ENCODE measurements around the gene ZNF438. TPM values are rescaled to one million over a fixed set of nuclear protein-coding genes. Genes with fewer than 3 reads are reported as not detected.

The ZNF438 gene
- total RNA-seq, 2 donors from 2014 or later: 2.6 to 3.0 TPM

DNA sequence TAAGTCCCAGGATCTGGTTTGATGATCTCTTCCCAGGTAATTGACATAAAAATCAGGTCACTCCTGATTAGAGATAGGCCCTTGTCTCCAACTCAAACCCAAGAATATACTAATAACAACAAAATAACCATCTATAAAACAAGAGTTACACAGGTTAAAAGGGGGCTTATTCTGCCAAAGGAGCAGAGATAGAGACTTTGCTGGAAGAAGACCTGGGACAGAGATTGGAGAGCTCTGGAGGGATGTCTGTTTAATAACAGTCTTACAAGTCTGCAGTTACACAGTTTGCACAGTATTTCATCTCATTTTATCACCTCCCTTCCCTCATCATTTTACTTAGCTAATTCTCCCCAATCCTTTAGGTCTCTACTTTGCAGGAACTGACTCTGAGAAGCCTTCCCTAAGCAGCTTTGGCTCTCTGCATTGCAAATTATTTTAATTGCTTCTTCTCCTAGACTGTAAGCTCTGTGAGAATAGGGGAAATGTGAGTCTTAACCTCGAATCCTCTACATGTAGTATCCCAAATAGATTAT, 3.7 kb upstream of the ZNF438 start:
- no peaks in the 10 kb centered on the region for H3K9me3 Mint-ChIP-seq
- Histone ChIP-seq H3K4me1 (ENCODE audit: control insufficient read depth, insufficient read depth, low read length) (peaks cover 7% of the 10 kb centered on the region), H3K4me3 (ENCODE audit: low read length) (no peak overlapping the region), H3K27ac (ENCODE audit: low read depth, low read length) (no peak overlapping the region), H3K9me3 (ENCODE audit: control insufficient read depth, low read length) (no peaks in the 10 kb centered on the region), H3K36me3 (ENCODE audit: control insufficient read depth, insufficient read depth, low read length) (no peaks in the 10 kb centered on the region), H3K27me3 (ENCODE audit: control insufficient read depth, insufficient read depth, low read length, poor library complexity, severe bottlenecking) (no peaks in the 10 kb centered on the region), H3K9ac (ENCODE audit: extremely low read depth, low read length, poor library complexity, severe bottlenecking) (no peak overlapping the region)
- TF ChIP-seq, protein P1, sequence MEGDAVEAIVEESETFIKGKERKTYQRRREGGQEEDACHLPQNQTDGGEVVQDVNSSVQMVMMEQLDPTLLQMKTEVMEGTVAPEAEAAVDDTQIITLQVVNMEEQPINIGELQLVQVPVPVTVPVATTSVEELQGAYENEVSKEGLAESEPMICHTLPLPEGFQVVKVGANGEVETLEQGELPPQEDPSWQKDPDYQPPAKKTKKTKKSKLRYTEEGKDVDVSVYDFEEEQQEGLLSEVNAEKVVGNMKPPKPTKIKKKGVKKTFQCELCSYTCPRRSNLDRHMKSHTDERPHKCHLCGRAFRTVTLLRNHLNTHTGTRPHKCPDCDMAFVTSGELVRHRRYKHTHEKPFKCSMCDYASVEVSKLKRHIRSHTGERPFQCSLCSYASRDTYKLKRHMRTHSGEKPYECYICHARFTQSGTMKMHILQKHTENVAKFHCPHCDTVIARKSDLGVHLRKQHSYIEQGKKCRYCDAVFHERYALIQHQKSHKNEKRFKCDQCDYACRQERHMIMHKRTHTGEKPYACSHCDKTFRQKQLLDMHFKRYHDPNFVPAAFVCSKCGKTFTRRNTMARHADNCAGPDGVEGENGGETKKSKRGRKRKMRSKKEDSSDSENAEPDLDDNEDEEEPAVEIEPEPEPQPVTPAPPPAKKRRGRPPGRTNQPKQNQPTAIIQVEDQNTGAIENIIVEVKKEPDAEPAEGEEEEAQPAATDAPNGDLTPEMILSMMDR (conservative IDR thresholded peaks at IDR 0.05): no peak
- H3K36me3 Mint-ChIP-seq (ENCODE audit: low read depth): no peaks in the 10 kb centered on the region
- H3K27me3 Mint-ChIP-seq (ENCODE audit: insufficient read depth): peaks cover 5% of the 10 kb centered on the region
- peaks cover 29% of the 10 kb centered on the region for H3K4me1 Mint-ChIP-seq
- no peak for DNase-seq
- no peak overlapping the region for H3K27ac Mint-ChIP-seq
- 43% methylated on average over 1 of the region's 1 CpG; no CpG with 5 or more reads in 1 of the 2 experiments for WGBS, 2 experiments (ENCODE audit: insufficient coverage in 1 of 2, insufficient read length in 1 of 2)
- no peak overlapping the region for H3K4me3 Mint-ChIP-seq

DNA sequence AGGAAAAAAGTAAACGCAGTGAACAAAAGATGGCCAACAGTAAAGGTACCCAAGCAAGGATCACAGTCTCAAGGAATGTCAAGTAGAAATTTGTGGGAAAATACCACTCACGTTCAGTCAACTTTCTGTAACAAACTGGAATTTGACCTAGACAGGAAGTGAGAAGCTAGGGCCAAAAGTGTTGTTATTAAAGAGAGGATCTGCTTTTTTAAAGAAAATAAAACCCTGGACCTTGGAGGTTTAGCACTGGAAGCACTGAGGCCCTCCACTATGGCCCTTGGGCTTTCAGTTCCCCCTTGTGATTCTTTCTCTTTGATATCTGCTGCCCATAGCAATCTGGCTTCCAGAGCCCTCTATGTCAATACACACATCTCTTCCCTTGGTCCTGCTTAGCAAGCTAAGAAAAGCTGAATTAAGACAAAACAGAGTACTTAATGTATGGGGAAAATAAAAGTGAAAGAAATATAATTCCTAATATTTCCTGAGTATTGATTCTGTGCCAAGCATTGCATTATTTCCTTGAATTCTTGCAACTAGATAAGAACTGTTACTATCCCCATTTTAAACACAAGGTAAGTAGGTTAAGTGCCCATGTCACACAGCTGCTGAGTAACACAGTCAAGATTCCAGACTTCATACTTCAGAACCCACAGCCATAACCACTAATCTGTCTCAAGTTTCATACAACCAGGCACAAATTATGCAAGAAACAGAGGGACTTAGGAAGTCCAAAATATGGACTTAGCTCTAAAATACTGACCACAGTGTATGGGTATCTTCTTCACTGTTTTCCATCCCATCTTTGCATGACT, 2.6 kb upstream of the ZNF438 start:
- TF ChIP-seq, protein P1 (conservative IDR thresholded peaks at IDR 0.05): no peak
- H3K4me1 Mint-ChIP-seq: peaks cover 38% of the 10 kb centered on the region
- H3K27ac Mint-ChIP-seq: no peak overlapping the region
- DNase-seq: no peak
- Histone ChIP-seq H3K9me3 (ENCODE audit: control insufficient read depth, low read length) (no peaks in the 10 kb centered on the region), H3K27me3 (ENCODE audit: control insufficient read depth, insufficient read depth, low read length, poor library complexity, severe bottlenecking) (no peaks in the 10 kb centered on the region), H3K9ac (ENCODE audit: extremely low read depth, low read length, poor library complexity, severe bottlenecking) (no peak overlapping the region), H3K4me1 (ENCODE audit: control insufficient read depth, insufficient read depth, low read length) (peaks cover 7% of the 10 kb centered on the region), H3K27ac (ENCODE audit: low read depth, low read length) (no peak overlapping the region), H3K36me3 (ENCODE audit: control insufficient read depth, insufficient read depth, low read length) (no peaks in the 10 kb centered on the region), H3K4me3 (ENCODE audit: low read length) (no peak overlapping the region)
- no peaks in the 10 kb centered on the region for H3K36me3 Mint-ChIP-seq (ENCODE audit: low read depth)
- H3K27me3 Mint-ChIP-seq (ENCODE audit: insufficient read depth): peaks cover 5% of the 10 kb centered on the region
- no peaks in the 10 kb centered on the region for H3K9me3 Mint-ChIP-seq
- 87 to 89% methylated on average over 2 of the region's 2 CpGs for WGBS, 2 experiments (ENCODE audit: insufficient coverage in 1 of 2, insufficient read length in 1 of 2)
- H3K4me3 Mint-ChIP-seq: no peak overlapping the region

DNA sequence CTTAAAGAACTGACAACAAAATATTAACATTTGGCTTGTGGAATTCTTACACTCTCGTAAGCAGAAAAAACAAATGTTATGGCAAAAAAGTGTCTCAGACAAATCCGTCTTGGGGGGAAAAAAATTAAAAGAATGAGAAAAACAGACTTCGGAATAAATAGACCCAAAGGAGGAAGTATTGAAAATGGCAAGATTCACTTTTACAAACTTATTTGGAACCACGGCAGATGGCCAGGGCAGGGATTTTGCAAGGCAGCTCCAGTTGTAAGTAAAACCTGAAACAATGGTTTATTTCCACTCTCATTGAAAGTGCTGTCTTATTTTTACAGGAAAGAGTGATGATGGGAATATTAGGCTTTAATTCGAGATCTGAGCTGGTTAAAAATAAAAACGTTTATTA, 1.5 kb upstream of the ZNF438 start:
- H3K4me1 Mint-ChIP-seq: peaks cover 37% of the 10 kb centered on the region
- H3K4me1 ChIP-seq (ENCODE audit: control insufficient read depth, insufficient read depth, low read length): peaks cover 11% of the 10 kb centered on the region
- no peaks in the 10 kb centered on the region for H3K36me3 Mint-ChIP-seq (ENCODE audit: low read depth)
- no peak overlapping the region for H3K27ac Mint-ChIP-seq
- H3K27ac ChIP-seq (ENCODE audit: low read depth, low read length): no peak overlapping the region
- TF ChIP-seq, protein P1 (conservative IDR thresholded peaks at IDR 0.05): no peak
- no peaks in the 10 kb centered on the region for H3K27me3 ChIP-seq (ENCODE audit: control insufficient read depth, insufficient read depth, low read length, poor library complexity, severe bottlenecking)
- WGBS, 2 experiments (ENCODE audit: insufficient coverage in 1 of 2, insufficient read length in 1 of 2): 96 to 98% methylated on average over 4 to 6 of the region's 6 CpGs
- H3K27me3 Mint-ChIP-seq (ENCODE audit: insufficient read depth): peaks cover 8% of the 10 kb centered on the region
- no peak overlapping the region for H3K9ac ChIP-seq (ENCODE audit: extremely low read depth, low read length, poor library complexity, severe bottlenecking)
- H3K36me3 ChIP-seq (ENCODE audit: control insufficient read depth, insufficient read depth, low read length): no peaks in the 10 kb centered on the region
- no peak overlapping the region for H3K4me3 ChIP-seq (ENCODE audit: low read length)
- no peaks in the 10 kb centered on the region for H3K9me3 ChIP-seq (ENCODE audit: control insufficient read depth, low read length)
- peak overlapping the region; percentile 67 for H3K4me3 Mint-ChIP-seq
- DNase-seq: no peak
- no peaks in the 10 kb centered on the region for H3K9me3 Mint-ChIP-seq
